Brain microvascular endothelial cell (primary cell): ENCODE results near the gene ANXA2R.
"Not testable (repeated sequence)": the region's sequence is repeated elsewhere in the genome, so short reads cannot be mapped to it uniquely, and the experiment has no call there.

Experiments used
- DNase-seq: peaks from one replicate; pipeline ENCODE4 v3.0.0-alpha.2; 2020
- H3K27ac ChIP-seq: fragments of 250-450 bp; sonication (Bioruptor Pico); 2 replicates; pipeline ENCODE4 v1.5.1; 2020; ENCODE audit warnings: mild to moderate bottlenecking, moderate library complexity
- H3K27me3 ChIP-seq: fragments of 250-450 bp; sonication (Bioruptor Pico); replicated peaks from 2 replicates; pipeline ENCODE4 v1.5.1; 2020; ENCODE audit warnings: mild to moderate bottlenecking
- H3K36me3 ChIP-seq: fragments of 250-450 bp; sonication (Bioruptor Pico); replicated peaks from 2 replicates; pipeline ENCODE4 v1.5.1; 2020; ENCODE audit warnings: mild to moderate bottlenecking
- H3K4me3 ChIP-seq: 2 replicates; pipeline ENCODE4 v1.5.1; 2011; ENCODE audit warnings: low read depth, mild to moderate bottlenecking, control low read depth, low read length, moderate library complexity
- CTCF ChIP-seq: IDR thresholded peaks from 2 replicates; pipeline ENCODE4 v1.5.1; 2011; ENCODE audit warnings: low read depth, mild to moderate bottlenecking, moderate library complexity, low read length, control low read depth, inconsistent platforms; ENCODE audit errors: missing control alignments
- in situ Hi-C: cut with HindIII; loops from 2 replicates; pipeline ENCODE4 v1.10.0; 2017; ENCODE audit warnings: low sequenced_read_pairs, low pct_ligation_motif_present

Gene ANXA2R

GRCh38 chr5:43040287-43041098, at the start of gene ANXA2R:
Gene ANXA2R, minus strand, starts transcription at chr5:43040319. Its CDS starts 273 bp downstream, at chr5:43040046.
- TF ChIP-seq CTCF, result peak; percentile 88
- in situ Hi-C loops, result no loop called here
- peak; percentile 92 for DNase-seq
- no peaks in the 10 kb centered on the region for H3K36me3 ChIP-seq
- H3K4me3 ChIP-seq, result peak within 1 kb of the TSS; percentile 77
- peak within 1 kb of the TSS; percentile 95 for H3K27ac ChIP-seq
- no peaks in the 10 kb centered on the region for H3K27me3 ChIP-seq

GRCh38 chr5:43086118-43086908, 46.2 kb upstream of the ANXA2R start:
- H3K4me3 ChIP-seq, H3K27me3 ChIP-seq, H3K36me3 ChIP-seq, DNase-seq, H3K27ac ChIP-seq, in situ Hi-C loops: not testable (repeated sequence)

- TF ChIP-seq CTCF, result no peak
- no peak for DNase-seq
- Histone ChIP-seq H3K4me3 (no peak overlapping the region), H3K36me3 (peaks cover 11% of the 10 kb centered on the region), H3K27me3 (no peaks in the 10 kb centered on the region), H3K27ac (no peak overlapping the region)
- in situ Hi-C loops, result no loop called here
These were observed 45.3 kb upstream of the ANXA2R start for GRCh38 chr5:43085453-43085852.

GRCh38 chr5:43084468-43084867, 44.3 kb upstream of the ANXA2R start:
- DNase-seq, in situ Hi-C loops, H3K27ac ChIP-seq, H3K27me3 ChIP-seq, H3K4me3 ChIP-seq: not testable (repeated sequence)
- peaks cover 17% of the 10 kb centered on the region for H3K36me3 ChIP-seq

GRCh38 chr5:43081345-43081744, 41.2 kb upstream of the ANXA2R start:
- H3K4me3 ChIP-seq, DNase-seq, H3K27ac ChIP-seq, H3K27me3 ChIP-seq, in situ Hi-C loops: not testable (repeated sequence)
- H3K36me3 ChIP-seq, result peaks cover 22% of the 10 kb centered on the region

- Histone ChIP-seq H3K27ac (no peak overlapping the region), H3K4me3 (no peak overlapping the region), H3K36me3 (peaks cover 22% of the 10 kb centered on the region), H3K27me3 (no peaks in the 10 kb centered on the region)
- peak; percentile 82 for DNase-seq
- TF ChIP-seq CTCF, result no peak
- in situ Hi-C loops, result no loop called here
These were observed 38.8 kb upstream of the ANXA2R start for GRCh38 chr5:43078956-43079355.

GRCh38 chr5:43077446-43078191, 37.5 kb upstream of the ANXA2R start:
- DNase-seq, H3K27ac ChIP-seq, H3K27me3 ChIP-seq, in situ Hi-C loops, H3K4me3 ChIP-seq: not testable (repeated sequence)
- H3K36me3 ChIP-seq, result peaks cover 22% of the 10 kb centered on the region
